ENCODE data around the gene PNO1.
A peak's percentile ranks its signal among the peaks of the same experiment; 100 is the strongest.

PNO1 gene

GRCh38 chr2:68195096-68195495 is 37.4 kb downstream of the PNO1 start:
- DNase-seq (ENCODE audit: low read depth in 2 of 2): no peak

- peak in 1 of 2 donors; percentile 5 for DNase-seq (ENCODE audit: low read depth in 2 of 2)
Observed at GRCh38 chr2:68196120-68196716, 38.5 kb downstream of the PNO1 start.

DNA sequence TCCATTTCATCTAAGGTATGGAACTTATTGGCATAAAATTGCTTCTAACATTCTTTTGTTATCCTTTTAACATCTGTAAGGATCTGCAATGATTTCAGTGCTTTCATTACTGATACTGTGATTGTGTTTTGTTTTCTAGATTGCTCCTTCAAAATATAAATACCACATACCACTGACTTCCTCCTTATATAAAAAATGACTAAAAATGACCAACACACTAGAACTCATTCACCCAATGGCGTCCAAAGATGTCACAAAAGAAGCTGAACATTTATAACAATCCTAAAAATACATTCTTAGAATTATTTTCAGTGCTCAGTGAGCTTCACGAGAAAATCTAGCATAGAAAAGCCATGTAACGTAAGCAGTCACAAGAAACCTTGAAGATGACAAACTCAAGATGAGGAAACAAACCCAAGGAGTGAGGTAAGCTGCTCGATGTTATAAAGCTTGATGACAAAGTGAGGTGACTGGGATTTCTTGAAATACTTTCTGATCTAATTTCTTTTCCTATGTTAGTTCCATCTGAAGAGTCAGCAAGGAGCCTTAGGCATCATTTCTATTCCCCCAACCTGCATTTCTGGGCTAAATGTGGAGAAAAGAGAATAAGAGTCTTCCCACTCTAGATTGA is 42.6 kb downstream of the PNO1 start:
- DNase-seq (ENCODE audit: low read depth in 2 of 2): no peak

DNA sequence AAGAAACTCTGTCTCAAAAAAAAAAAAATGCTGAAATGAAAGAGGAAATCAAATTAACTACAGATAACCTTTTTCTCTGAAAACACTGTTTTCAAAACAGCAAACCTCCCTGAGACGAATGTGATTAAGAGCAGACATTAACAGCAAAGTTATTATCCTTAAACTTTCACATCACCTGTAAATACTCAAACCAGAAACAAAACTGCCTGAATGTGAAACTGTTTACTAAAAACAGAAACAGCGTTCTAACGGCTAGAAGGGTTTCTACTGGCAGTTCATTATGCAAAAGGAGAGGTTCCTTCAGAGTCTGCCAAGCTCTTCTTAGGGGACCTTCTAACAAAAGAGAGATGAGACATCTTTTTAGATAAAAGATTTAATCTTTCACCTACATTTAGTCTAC is 45.9 kb downstream of the PNO1 start:
- DNase-seq (ENCODE audit: low read depth in 2 of 2): no peak

DNA sequence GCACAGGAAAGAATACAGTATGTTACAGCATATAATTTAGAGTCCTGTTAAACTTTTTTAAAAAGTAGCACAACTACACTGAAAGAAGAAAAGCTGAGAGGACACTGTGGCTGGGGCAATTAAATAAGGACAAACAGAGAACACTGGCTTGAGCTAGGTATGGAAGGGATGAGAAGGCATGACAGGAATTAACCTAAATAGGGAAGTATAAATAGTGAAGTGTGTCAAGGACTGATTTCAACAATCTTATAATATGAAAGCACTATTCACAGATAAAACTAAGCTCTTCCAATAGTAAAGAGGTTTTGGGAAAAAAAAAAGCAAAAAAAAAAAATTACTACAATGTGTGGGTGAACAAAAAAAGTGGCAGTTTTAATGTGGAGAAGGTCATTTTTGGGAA is 49.1 kb downstream of the PNO1 start:
- DNase-seq (ENCODE audit: low read depth in 2 of 2): no peak

- DNase-seq (ENCODE audit: low read depth in 2 of 2): no peak
Observed at GRCh38 chr2:68214381-68214780, 56.7 kb downstream of the PNO1 start.

GRCh38 chr2:68216454-68217310 is 59.0 kb downstream of the PNO1 start:
- no peak for DNase-seq (ENCODE audit: low read depth in 2 of 2)

DNA sequence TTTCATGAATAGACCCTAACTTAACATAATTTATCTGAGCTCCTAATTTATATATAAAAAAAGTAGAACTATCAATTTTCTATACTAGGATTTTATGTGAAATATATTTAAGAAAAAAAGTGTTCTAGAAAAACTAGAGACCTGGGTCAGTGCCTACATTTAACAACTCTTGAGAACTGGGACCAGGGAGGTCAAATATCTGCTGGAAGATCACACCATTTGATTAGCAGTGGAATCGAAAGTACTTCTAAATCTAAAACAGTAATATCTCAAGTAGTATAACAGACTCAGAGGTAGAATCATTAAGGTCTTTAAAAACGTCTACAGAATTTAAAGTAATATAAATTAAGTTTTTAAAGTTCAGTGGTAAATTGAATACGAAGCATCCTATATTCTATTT is 60.0 kb downstream of the PNO1 start:
- no peak for DNase-seq (ENCODE audit: low read depth in 2 of 2)

GRCh38 chr2:68218343-68218901 is 60.7 kb downstream of the PNO1 start:
- no peak for DNase-seq (ENCODE audit: low read depth in 2 of 2)

DNA sequence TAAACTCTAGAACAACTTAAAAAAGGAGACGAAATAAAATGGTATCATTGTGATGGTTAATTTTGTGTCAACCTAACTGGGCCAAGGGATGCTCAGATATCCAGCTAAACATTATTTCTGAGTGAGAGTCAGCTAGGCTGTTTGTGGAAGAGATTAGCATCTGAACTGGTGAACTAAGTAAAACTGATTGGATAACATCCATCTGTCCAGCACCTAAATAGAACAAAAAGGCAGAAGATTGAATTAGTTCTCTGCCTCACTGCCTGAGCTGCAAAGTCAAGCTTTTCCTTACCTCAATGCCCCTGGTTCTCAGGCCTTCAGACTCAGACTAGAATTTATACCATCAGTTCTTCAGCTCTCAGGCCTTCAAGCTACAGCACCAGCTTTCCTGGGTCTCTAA is 64.6 kb downstream of the PNO1 start:
- no peak for DNase-seq (ENCODE audit: low read depth in 2 of 2)

DNA sequence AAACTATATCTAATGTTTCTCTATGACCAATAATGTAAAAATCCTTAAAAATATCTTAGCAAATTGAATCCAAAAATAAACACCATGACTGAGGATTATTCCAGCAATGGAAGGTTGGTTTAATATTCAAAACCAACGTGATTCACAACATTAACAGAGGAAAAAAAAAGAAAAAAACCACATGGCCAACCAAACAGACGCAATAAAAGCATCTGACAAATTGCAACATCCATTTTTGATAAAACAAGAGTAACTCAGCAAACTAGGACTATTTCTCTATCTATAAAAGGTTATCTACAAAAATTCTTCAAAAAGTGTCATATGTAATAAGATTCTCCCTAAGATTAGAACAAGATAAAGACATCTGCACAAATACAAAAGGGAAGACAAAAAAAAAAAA is 65.7 kb downstream of the PNO1 start:
- no peak for DNase-seq (ENCODE audit: low read depth in 2 of 2)

GRCh38 chr2:68225119-68225632 is 67.5 kb downstream of the PNO1 start:
- DNase-seq (ENCODE audit: low read depth in 2 of 2): no peak

Data from stimulated activated CD8-positive, alpha-beta memory T cell treated with anti-CD3 and anti-CD28 coated beads, Interleukin-15, amount 100 ng/mL, for 4 hours (primary cell).